Esophagus (tissue), 2 donors: Measurements from ENCODE around the gene ICA1. TPM values are rescaled to one million over a fixed set of nuclear protein-coding genes. Genes with fewer than 3 reads are reported as not detected.
A peak's percentile ranks its signal among the peaks of the same experiment; 100 is the strongest.

Experiments
- H3K27ac ChIP-seq, 2 donors: one replicate each; pipeline ENCODE4 v1.5.1; 2013; ENCODE audit warnings: low read depth in 2 of 2, mild to moderate bottlenecking in 2 of 2, inconsistent platforms in 1 of 2, low read length in 1 of 2, moderate library complexity in 1 of 2
- H3K27me3 ChIP-seq, 2 donors: one replicate each; pipeline ENCODE4 v1.6.1; 2013; ENCODE audit warnings: low read length in 2 of 2, control low read depth in 1 of 2, mild to moderate bottlenecking in 1 of 2; ENCODE audit not compliant: insufficient read depth in 2 of 2, control insufficient read depth in 1 of 2
- H3K36me3 ChIP-seq, 2 donors: one replicate each; pipeline ENCODE4 v1.6.1; 2013; ENCODE audit warnings: low read length in 1 of 2; ENCODE audit not compliant: control insufficient read depth in 2 of 2, insufficient read depth in 2 of 2
- H3K4me1 ChIP-seq, 2 donors: one replicate each; pipeline ENCODE4 v1.6.1; 2013; ENCODE audit warnings: low read length in 1 of 2; ENCODE audit not compliant: control insufficient read depth in 2 of 2, insufficient read depth in 2 of 2
- H3K4me3 ChIP-seq, 2 donors: one replicate each; pipeline ENCODE4 v1.5.1; 2013; ENCODE audit warnings: low read length in 2 of 2, mild to moderate bottlenecking in 2 of 2, low read depth in 1 of 2, moderate library complexity in 1 of 2
- H3K9me3 ChIP-seq, 2 donors: one replicate each; pipeline ENCODE4 v1.6.1; 2013; ENCODE audit warnings: mild to moderate bottlenecking in 2 of 2, low read depth in 1 of 2, low read length in 1 of 2, moderate library complexity in 1 of 2; ENCODE audit not compliant: control insufficient read depth in 2 of 2, insufficient read depth in 1 of 2
- WGBS, 2 donors: extraction: QIAGEN DNeasy Blood & Tissue Kit; methylation state at CpG; one replicate each; pipeline ENCODE4 v1.1.7; 2013; 5-methylcytosine and 5-hydroxymethylcytosine counted together
- polyA plus RNA-seq, 2 donors: library from polyadenylated mRNA; stranded (reverse); fragments of 200-250 nt; gene quantifications; one replicate each; pipeline ENCODE4 v1.2.3, GENCODE V29; 2013
- donor health status: healthy with polysubstance abuse.
- donor health status: Bipolar disorder and iron deficiency.

Gene ICA1
- polyA plus RNA-seq, 2 donors = 10.7 to 11.3 TPM

GRCh38 chr7:8190119-8190895, 71.7 kb downstream of the ICA1 start:
- WGBS, 2 donors = 31 to 37% methylated on average over 4 of the region's 4 CpGs
- Histone ChIP-seq H3K4me1 (no peaks in the 10 kb centered on the region), H3K36me3 (no peaks in the 10 kb centered on the region), H3K4me3 (no peak overlapping the region), H3K9me3 (no peaks in the 10 kb centered on the region), H3K27ac (no peak overlapping the region), H3K27me3 (no peaks in the 10 kb centered on the region)

- Histone ChIP-seq H3K9me3 (no peaks in the 10 kb centered on the region), H3K27me3 (no peaks in the 10 kb centered on the region), H3K36me3 (no peaks in the 10 kb centered on the region), H3K27ac (no peak overlapping the region), H3K4me3 (no peak overlapping the region), H3K4me1 (no peaks in the 10 kb centered on the region)
- WGBS, 2 donors = 89 to 91% methylated on average over 7 of the region's 7 CpGs
These were observed 72.3 kb downstream of the ICA1 start for GRCh38 chr7:8189625-8190024.

GRCh38 chr7:8185926-8186683, 75.9 kb downstream of the ICA1 start:
- H3K27me3 ChIP-seq = no peaks in the 10 kb centered on the region
- no peaks in the 10 kb centered on the region for H3K9me3 ChIP-seq
- no peaks in the 10 kb centered on the region for H3K36me3 ChIP-seq
- H3K27ac ChIP-seq = no peak overlapping the region
- WGBS, 2 donors = 69 to 74% methylated on average over 4 of the region's 4 CpGs
- no peaks in the 10 kb centered on the region for H3K4me1 ChIP-seq
- H3K4me3 ChIP-seq = no peak overlapping the region

GRCh38 chr7:8184221-8184620, 77.7 kb downstream of the ICA1 start:
- WGBS, 2 donors = 93 to 95% methylated on average over 2 of the region's 2 CpGs
- Histone ChIP-seq H3K4me1 (no peaks in the 10 kb centered on the region), H3K4me3 (no peak overlapping the region), H3K9me3 (no peaks in the 10 kb centered on the region), H3K36me3 (no peaks in the 10 kb centered on the region), H3K27me3 (no peaks in the 10 kb centered on the region), H3K27ac (no peak overlapping the region)

GRCh38 chr7:8179486-8179885, 82.5 kb downstream of the ICA1 start:
- H3K27ac ChIP-seq = no peak overlapping the region
- H3K9me3 ChIP-seq = no peaks in the 10 kb centered on the region
- WGBS, 2 donors = 87% methylated on average over 7 of the region's 7 CpGs
- no peaks in the 10 kb centered on the region for H3K4me1 ChIP-seq
- no peak overlapping the region for H3K4me3 ChIP-seq
- H3K36me3 ChIP-seq = no peaks in the 10 kb centered on the region
- H3K27me3 ChIP-seq = no peaks in the 10 kb centered on the region

GRCh38 chr7:8178353-8178752, 83.6 kb downstream of the ICA1 start:
- no peak overlapping the region for H3K4me3 ChIP-seq
- no peaks in the 10 kb centered on the region for H3K27me3 ChIP-seq
- H3K27ac ChIP-seq = no peak overlapping the region
- no peaks in the 10 kb centered on the region for H3K9me3 ChIP-seq
- no peaks in the 10 kb centered on the region for H3K36me3 ChIP-seq
- H3K4me1 ChIP-seq = no peaks in the 10 kb centered on the region

GRCh38 chr7:8177109-8177933, 84.6 kb downstream of the ICA1 start:
- 73 to 82% methylated on average over 4 of the region's 4 CpGs for WGBS, 2 donors
- Histone ChIP-seq H3K4me1 (no peaks in the 10 kb centered on the region), H3K27me3 (no peaks in the 10 kb centered on the region), H3K36me3 (no peaks in the 10 kb centered on the region), H3K9me3 (no peaks in the 10 kb centered on the region), H3K4me3 (no peak overlapping the region), H3K27ac (no peak overlapping the region)

- Histone ChIP-seq H3K9me3 (no peaks in the 10 kb centered on the region), H3K4me1 (no peaks in the 10 kb centered on the region), H3K4me3 (no peak overlapping the region), H3K27ac (peak overlapping the region in 1 of 2 donors; percentile 6), H3K27me3 (no peaks in the 10 kb centered on the region), H3K36me3 (no peaks in the 10 kb centered on the region)
- WGBS, 2 donors = 68 to 71% methylated on average over 10 of the region's 10 CpGs
These were observed 85.4 kb downstream of the ICA1 start for GRCh38 chr7:8176370-8177081.

- no peaks in the 10 kb centered on the region for H3K36me3 ChIP-seq
- 72 to 78% methylated on average over 6 of the region's 6 CpGs for WGBS, 2 donors
- no peak overlapping the region for H3K27ac ChIP-seq
- H3K4me3 ChIP-seq = no peak overlapping the region
- no peaks in the 10 kb centered on the region for H3K4me1 ChIP-seq
- H3K27me3 ChIP-seq = no peaks in the 10 kb centered on the region
- H3K9me3 ChIP-seq = no peaks in the 10 kb centered on the region
These were observed 86.0 kb downstream of the ICA1 start for GRCh38 chr7:8175929-8176369.
